ENCODE measurements around the gene LCN15.

The LCN15 gene

DNA sequence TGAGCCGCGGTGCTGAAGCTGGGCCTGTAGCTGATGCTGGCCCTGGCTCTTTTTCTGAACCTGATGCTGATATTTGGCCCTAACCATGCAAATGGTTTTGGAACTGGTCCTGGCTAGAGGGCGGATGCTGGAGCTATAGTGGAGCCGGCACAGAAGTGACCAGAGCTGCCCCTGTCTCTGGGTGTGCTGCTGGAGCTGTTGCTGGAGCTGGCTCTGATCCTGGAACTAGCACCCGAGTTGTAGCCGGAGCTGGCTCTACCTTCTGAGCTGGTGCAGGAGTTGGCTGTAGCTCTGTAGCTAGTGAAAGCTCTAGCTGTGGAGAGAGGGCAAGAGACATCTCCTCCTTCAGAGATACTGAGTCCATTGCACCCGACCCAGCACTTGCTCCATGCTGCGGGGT is 34.4 kb downstream of the LCN15 start:
- no peak overlapping the region for H3K4me3 ChIP-seq (ENCODE audit: low read depth, low read length)
- in situ Hi-C loops (cut with HindIII; ENCODE audit: low sequenced_read_pairs), result no loop called here
- no peak for DNase-seq (ENCODE audit: low read depth)
- TF ChIP-seq, protein P1, sequence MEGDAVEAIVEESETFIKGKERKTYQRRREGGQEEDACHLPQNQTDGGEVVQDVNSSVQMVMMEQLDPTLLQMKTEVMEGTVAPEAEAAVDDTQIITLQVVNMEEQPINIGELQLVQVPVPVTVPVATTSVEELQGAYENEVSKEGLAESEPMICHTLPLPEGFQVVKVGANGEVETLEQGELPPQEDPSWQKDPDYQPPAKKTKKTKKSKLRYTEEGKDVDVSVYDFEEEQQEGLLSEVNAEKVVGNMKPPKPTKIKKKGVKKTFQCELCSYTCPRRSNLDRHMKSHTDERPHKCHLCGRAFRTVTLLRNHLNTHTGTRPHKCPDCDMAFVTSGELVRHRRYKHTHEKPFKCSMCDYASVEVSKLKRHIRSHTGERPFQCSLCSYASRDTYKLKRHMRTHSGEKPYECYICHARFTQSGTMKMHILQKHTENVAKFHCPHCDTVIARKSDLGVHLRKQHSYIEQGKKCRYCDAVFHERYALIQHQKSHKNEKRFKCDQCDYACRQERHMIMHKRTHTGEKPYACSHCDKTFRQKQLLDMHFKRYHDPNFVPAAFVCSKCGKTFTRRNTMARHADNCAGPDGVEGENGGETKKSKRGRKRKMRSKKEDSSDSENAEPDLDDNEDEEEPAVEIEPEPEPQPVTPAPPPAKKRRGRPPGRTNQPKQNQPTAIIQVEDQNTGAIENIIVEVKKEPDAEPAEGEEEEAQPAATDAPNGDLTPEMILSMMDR (IDR thresholded peaks at IDR 0.05; ENCODE audit: low read depth, low read length, missing control alignments), result no peak

DNA sequence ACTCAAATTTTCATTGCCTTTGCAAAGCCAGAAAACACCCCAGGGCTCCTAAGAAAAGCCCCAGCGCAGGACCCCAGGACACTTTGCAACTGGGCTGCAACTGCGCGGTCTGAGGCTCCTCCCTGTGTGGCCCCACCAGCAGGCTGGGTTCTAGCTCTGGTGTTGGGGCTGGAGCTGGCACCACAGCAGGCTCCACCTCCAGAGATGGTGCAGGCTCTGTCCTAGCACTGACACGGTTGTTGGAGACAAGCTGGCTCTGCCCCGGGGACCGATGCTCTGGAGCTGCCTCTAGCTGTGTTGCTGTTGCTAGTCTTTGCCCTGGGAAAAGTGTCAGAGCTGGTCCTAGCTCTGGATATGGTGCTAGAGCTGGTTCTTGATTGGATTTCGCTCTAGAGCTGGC is 35.2 kb downstream of the LCN15 start:
- in situ Hi-C loops (cut with HindIII; ENCODE audit: low sequenced_read_pairs), result no loop called here

DNA sequence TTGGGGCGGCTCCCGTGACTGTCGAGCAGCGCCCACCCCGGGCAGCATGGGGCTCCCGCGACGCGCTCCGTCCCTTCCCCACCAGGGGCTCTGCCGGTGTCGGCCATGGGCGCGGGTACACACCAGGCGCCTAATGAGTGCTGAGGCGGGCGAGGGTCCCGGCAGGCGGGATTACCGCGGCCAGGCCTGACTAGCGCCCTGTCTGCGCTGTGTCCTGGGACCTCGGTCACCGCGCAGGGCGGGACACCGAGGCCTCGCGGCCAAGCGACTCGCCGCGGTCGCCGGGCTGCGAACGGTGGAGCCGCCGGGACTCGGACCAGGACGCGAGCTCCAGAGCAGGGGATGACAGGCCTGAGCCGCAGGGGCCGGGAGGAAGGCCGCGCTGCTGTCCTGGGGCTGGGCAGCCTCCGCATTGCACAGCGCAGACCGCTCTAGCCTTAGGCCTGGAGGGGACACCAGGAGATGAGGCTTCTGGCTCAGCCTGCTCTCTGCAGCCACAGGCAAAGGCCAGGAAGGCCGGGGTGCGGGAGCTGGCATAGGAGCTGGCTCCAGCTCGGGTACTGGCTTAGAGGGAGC is 35.7 kb downstream of the LCN15 start:
- H3K4me3 ChIP-seq (ENCODE audit: low read depth, low read length), result peak overlapping the region; percentile 78
- in situ Hi-C loops (cut with HindIII; ENCODE audit: low sequenced_read_pairs), result no loop called here
- no peak for DNase-seq (ENCODE audit: low read depth)
- TF ChIP-seq, protein P1 (IDR thresholded peaks at IDR 0.05; ENCODE audit: low read depth, low read length, missing control alignments), result no peak

More for the DNA sequence above, 35.2 kb downstream of the LCN15 start:
- no peak for DNase-seq (ENCODE audit: low read depth)
- H3K4me3 ChIP-seq (ENCODE audit: low read depth, low read length), result peak overlapping the region; percentile 78
- TF ChIP-seq, protein P1 (IDR thresholded peaks at IDR 0.05; ENCODE audit: low read depth, low read length, missing control alignments), result no peak

DNA sequence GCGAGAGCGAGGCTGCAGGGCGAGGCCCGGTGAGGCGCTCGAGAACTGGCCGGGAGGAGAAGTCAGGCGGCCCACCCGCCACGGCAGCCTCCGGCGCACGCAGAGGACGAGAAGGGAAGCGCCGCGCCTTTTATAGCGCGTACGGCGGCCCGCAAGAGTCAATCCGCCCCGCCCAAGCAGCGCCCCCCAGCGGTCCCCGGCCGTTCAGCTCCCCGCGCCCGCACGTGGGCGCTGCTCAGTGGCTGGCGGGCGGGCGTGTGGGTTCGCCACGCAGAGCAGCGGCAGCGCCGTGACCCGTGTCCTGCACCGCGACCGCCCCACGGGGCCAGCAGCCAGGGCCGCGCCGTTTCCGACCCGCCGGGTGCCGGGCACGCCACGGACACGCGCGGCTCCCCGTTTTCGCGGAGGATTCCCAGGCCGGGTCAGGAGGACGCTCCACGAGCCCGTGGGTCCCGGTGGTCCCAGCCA is 36.2 kb downstream of the LCN15 start:
- DNase-seq (ENCODE audit: low read depth), result peak; percentile 61
- peak overlapping the region; percentile 78 for H3K4me3 ChIP-seq (ENCODE audit: low read depth, low read length)
- TF ChIP-seq, protein P1 (IDR thresholded peaks at IDR 0.05; ENCODE audit: low read depth, low read length, missing control alignments), result peak; percentile 70
- in situ Hi-C loops (cut with HindIII; ENCODE audit: low sequenced_read_pairs), result no loop called here

DNA sequence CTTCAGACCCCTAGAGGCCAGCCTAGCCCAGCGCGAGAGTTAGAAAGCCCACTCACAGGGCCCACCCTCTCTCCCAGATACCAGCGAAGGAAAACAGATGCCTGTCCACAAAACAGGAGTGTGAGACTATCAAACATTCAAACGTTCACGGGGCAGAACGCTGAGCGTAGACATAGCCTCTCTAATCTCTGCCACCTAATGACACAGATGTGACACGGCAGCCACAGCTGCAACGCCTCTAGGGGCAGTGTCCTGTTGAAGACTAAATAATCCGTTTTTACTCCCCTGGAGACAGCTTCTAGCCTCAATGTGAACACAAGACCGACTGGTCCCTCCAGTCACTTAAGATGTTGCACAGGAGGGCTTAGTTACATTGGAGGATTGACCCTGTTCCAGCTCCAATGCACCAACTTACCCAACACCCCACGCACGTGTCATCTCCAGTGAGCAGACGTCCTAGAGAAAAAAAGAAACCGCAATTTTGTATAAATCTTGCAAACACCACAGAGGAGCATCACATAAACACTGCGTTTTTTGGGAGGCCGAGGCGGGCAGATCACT is 37.6 kb downstream of the LCN15 start:
- peak overlapping the region; percentile 78 for H3K4me3 ChIP-seq (ENCODE audit: low read depth, low read length)
- TF ChIP-seq, protein P1 (IDR thresholded peaks at IDR 0.05; ENCODE audit: low read depth, low read length, missing control alignments), result peak; percentile 48
- DNase-seq (ENCODE audit: low read depth), result no peak
- in situ Hi-C loops (cut with HindIII; ENCODE audit: low sequenced_read_pairs), result no loop called here

DNA sequence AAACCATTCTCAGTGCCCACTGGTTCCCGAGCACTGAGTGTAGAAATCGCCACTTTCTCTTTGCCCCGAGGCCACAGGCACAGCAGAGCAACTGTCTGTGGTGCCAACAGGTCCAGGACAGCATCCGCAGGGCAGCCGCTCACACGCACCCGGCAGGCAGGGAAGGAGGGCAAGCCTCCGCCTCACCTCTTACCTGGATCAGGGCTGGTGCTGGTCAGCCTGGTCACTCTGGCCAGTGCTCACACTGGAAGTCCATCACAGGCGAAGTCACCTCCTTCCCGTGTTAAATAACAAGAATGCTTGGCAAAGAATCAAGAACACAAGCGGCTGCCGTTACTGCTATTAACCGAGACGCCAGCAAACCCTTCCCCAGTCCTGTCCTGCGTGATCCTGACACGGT is 38.2 kb downstream of the LCN15 start:
- no peak for DNase-seq (ENCODE audit: low read depth)

More for the DNA sequence above, 38.2 kb downstream of the LCN15 start:
- peak overlapping the region; percentile 78 for H3K4me3 ChIP-seq (ENCODE audit: low read depth, low read length)
- TF ChIP-seq, protein P1 (IDR thresholded peaks at IDR 0.05; ENCODE audit: low read depth, low read length, missing control alignments), result no peak
- in situ Hi-C loops (cut with HindIII; ENCODE audit: low sequenced_read_pairs), result no loop called here

All from astrocyte of the cerebellum (primary cell).